Keratinocyte (primary cell): ENCODE data around the gene TUBB4B.

Experiments
- EZH2 ChIP-seq: IDR thresholded peaks from one replicate; pipeline ENCODE4 v1.6.1; 2012; ENCODE audit warnings: inconsistent platforms, mild to moderate bottlenecking, low read length, moderate library complexity
- TF ChIP-seq, protein P1 (sequence below), 3 experiments: IDR thresholded peaks in 1 of 3; conservative IDR thresholded peaks in 1 of 3; optimal IDR thresholded peaks in 1 of 3; 2 replicates in 2 of 3; 3 replicates in 1 of 3; pipeline versions ENCODE3 to v1.5.1; 2011; ENCODE audit warnings: low read length in 3 of 3, mild to moderate bottlenecking in 3 of 3, moderate library complexity in 2 of 3, control low read depth in 1 of 3, inconsistent platforms in 1 of 3; ENCODE audit not compliant: insufficient read depth in 2 of 3; ENCODE audit errors: extremely low read depth in 1 of 3

DNA sequence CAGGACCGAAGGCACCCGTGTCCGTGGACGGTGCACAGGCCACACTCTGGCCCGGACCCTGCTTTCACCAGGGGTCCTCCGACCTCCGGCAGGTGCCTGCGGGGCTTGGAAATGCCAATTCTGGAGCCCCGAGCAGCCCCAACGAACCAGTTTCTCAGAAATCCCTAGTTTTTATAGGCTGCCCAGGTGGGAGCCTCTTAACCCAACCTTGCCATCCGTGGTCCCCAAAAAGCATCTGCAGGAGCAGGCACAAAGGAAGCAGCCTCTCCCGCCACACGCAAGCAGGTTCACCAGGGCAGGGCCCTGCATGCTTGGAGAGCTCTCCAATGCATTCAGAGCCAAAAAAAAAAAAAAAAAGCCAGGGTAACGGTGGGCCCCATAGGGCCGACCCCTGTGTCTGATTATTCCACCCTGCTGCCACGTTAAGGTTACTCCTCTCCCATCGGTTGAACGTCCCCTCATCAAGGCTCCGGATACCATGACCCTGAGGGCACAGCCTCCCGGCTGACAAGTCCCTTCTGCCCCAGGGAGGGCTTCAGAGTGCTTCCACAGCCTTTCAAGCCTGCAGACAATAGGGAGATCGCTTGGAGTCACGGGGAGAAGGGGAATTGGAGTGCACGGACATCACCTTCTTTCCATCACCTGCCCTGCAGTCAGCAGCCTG is 39.8 kb upstream of the TUBB4B start:
- TF ChIP-seq, protein P1, sequence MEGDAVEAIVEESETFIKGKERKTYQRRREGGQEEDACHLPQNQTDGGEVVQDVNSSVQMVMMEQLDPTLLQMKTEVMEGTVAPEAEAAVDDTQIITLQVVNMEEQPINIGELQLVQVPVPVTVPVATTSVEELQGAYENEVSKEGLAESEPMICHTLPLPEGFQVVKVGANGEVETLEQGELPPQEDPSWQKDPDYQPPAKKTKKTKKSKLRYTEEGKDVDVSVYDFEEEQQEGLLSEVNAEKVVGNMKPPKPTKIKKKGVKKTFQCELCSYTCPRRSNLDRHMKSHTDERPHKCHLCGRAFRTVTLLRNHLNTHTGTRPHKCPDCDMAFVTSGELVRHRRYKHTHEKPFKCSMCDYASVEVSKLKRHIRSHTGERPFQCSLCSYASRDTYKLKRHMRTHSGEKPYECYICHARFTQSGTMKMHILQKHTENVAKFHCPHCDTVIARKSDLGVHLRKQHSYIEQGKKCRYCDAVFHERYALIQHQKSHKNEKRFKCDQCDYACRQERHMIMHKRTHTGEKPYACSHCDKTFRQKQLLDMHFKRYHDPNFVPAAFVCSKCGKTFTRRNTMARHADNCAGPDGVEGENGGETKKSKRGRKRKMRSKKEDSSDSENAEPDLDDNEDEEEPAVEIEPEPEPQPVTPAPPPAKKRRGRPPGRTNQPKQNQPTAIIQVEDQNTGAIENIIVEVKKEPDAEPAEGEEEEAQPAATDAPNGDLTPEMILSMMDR (optimal IDR thresholded peaks at IDR 0.05 in 1 of 3, IDR thresholded peaks at IDR 0.05 in 1 of 3, conservative IDR thresholded peaks at IDR 0.05 in 1 of 3; ENCODE audit: extremely low read depth in 1 of 3, insufficient read depth in 2 of 3, low read length in 3 of 3) = no peak
- no peak for TF ChIP-seq EZH2
